Left lung (tissue), 10 donors: Measurements from ENCODE around the gene ARHGEF26. TPM values are rescaled to one million over a fixed set of nuclear protein-coding genes. Genes with fewer than 3 reads are reported as not detected.

Experiments
- ATAC-seq: fragments of 200-7000 bp; cut with Tn5 transposase; one replicate; pipeline ENCODE4 v1.9.1; 2020; ENCODE audit warnings: moderate library complexity
- DNase-seq, 4 donors: peaks; one replicate each; pipeline ENCODE4 v3.0.0-alpha.2; 2013 to 2020
- H3K27ac ChIP-seq, 2 donors: fragments of 200-600 bp; sonication (generic) in 1 of 2; one replicate each; pipeline versions ENCODE4 v1.5.0 to v1.8.0; 2020 to 2021
- H3K27me3 ChIP-seq, 2 donors: fragments of 200-600 bp; sonication (generic) in 1 of 2; one replicate each; pipeline versions ENCODE4 v1.5.0 to v1.8.0; 2020 to 2021
- H3K36me3 ChIP-seq, 2 donors: fragments of 200-600 bp; sonication (generic) in 1 of 2; one replicate each; pipeline versions ENCODE4 v1.5.0 to v1.8.0; 2020 to 2021
- H3K4me1 ChIP-seq, 2 donors: fragments of 200-600 bp; one replicate each; pipeline ENCODE4 v1.8.0; 2021
- H3K4me3 ChIP-seq, 2 donors: fragments of 200-600 bp; sonication (generic) in 1 of 2; one replicate each; pipeline versions ENCODE4 v1.5.0 to v1.8.0; 2020 to 2021; ENCODE audit warnings: mild to moderate bottlenecking in 1 of 2
- H3K9me3 ChIP-seq, 2 donors: fragments of 200-600 bp; sonication (generic) in 1 of 2; one replicate each; pipeline versions ENCODE4 v1.5.0 to v1.8.0; 2020 to 2021
- CTCF ChIP-seq, 2 donors: fragments of 200-600 bp; sonication (generic) in 1 of 2; IDR thresholded peaks; one replicate each; pipeline versions ENCODE4 v1.5.0 to v1.8.0; 2021; ENCODE audit warnings: antibody characterized with exemption in 2 of 2
- intact Hi-C, 2 donors: fragments of 100-400 bp; cut with DNase I; formaldehyde crosslinking; loops; one replicate each; pipeline versions ENCODE4 v1.11.2 to v1.14.2; 2022
- polyA plus RNA-seq, 6 donors: library from polyadenylated mRNA; unstranded; fragments of 120-200 nt; gene quantifications; one replicate each; pipeline ENCODE4 v1.2.1, GENCODE V29; 2013; ENCODE audit not compliant: insufficient read length in 6 of 6
- total RNA-seq, 2 donors: library from RNA; stranded (reverse); fragmentation: NEBNext Ultra II Directional; extraction: Animal tissue kit (Norgen Biotek cat#: 25700); gene quantifications; one replicate each; pipeline ENCODE4 v1.2.1, GENCODE V29; 2021
- donor health status: DM: no; HTN: yes; CAD: no.
- donor health status: DM: no; HTN: no; CAD: no.

The ARHGEF26 gene
- total and polyA plus RNA-seq, 8 donors: 25.2 to 58.8 (median 30.0) TPM

DNA sequence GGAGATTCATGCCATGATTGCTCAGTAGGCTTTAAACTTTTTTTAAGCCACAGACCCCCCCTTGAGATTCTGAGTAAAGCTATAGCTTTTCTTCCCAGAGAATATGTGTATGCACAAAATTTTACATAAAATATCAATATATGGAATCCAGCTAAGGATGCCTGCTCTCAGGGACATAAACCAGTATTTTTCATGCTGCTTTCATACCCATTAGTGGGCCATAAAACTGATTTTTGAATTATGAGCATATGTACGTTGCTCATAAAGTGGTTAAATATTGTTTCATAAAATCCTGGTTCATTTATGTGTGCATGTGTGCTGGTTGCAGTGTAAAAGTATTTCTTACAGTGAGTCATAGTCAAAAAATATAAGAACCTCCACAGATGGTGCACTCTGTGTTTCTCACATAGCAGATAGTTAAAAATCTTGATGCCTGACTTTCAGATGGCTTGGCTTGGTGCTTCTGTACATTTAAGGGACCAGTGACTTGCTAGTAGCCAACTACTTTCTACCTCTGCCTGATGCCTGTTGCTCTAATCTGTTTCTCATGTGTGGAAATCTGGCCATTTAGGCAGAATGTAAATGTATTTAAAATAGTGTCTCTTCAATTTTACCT, 71.9 kb downstream of the ARHGEF26 start:
- H3K27me3 ChIP-seq: no peaks in the 10 kb centered on the region
- ATAC-seq (no peak), DNase-seq (no peak)
- no peak for TF ChIP-seq CTCF (IDR thresholded peaks at IDR 0.05)
- H3K27ac ChIP-seq: no peak overlapping the region
- no peaks in the 10 kb centered on the region for H3K4me1 ChIP-seq
- intact Hi-C loops: no loop called here
- H3K36me3 ChIP-seq: peaks cover 0 to 17% of the 10 kb centered on the region in 2 donors
- H3K9me3 ChIP-seq: no peaks in the 10 kb centered on the region
- no peak overlapping the region for H3K4me3 ChIP-seq

- Histone ChIP-seq H3K27ac (no peak overlapping the region), H3K4me1 (no peaks in the 10 kb centered on the region), H3K27me3 (no peaks in the 10 kb centered on the region), H3K9me3 (no peaks in the 10 kb centered on the region), H3K4me3 (no peak overlapping the region), H3K36me3 (peaks cover 0 to 12% of the 10 kb centered on the region in 2 donors)
- no peak for DNase-seq
- ATAC-seq: no peak
- intact Hi-C loops: no loop called here
- no peak for TF ChIP-seq CTCF (IDR thresholded peaks at IDR 0.05)
Measured at GRCh38 chr3:154194877-154195276, 73.7 kb downstream of the ARHGEF26 start.

GRCh38 chr3:154195620-154196356, 74.6 kb downstream of the ARHGEF26 start:
- no peaks in the 10 kb centered on the region for H3K27me3 ChIP-seq
- intact Hi-C loops: no loop called here
- ATAC-seq: no peak
- H3K9me3 ChIP-seq: no peaks in the 10 kb centered on the region
- no peak overlapping the region for H3K27ac ChIP-seq
- TF ChIP-seq CTCF (IDR thresholded peaks at IDR 0.05): no peak
- no peaks in the 10 kb centered on the region for H3K4me1 ChIP-seq
- DNase-seq: no peak
- H3K36me3 ChIP-seq: peaks cover 0 to 12% of the 10 kb centered on the region in 2 donors
- H3K4me3 ChIP-seq: no peak overlapping the region

GRCh38 chr3:154197751-154198150, 76.6 kb downstream of the ARHGEF26 start:
- H3K27ac ChIP-seq: no peak overlapping the region
- TF ChIP-seq CTCF (IDR thresholded peaks at IDR 0.05): no peak
- H3K36me3 ChIP-seq: peaks cover 0 to 12% of the 10 kb centered on the region in 2 donors
- no peaks in the 10 kb centered on the region for H3K27me3 ChIP-seq
- no peaks in the 10 kb centered on the region for H3K4me1 ChIP-seq
- ATAC-seq (no peak), DNase-seq (no peak)
- no peak overlapping the region for H3K4me3 ChIP-seq
- intact Hi-C loops: no loop called here
- no peaks in the 10 kb centered on the region for H3K9me3 ChIP-seq

DNA sequence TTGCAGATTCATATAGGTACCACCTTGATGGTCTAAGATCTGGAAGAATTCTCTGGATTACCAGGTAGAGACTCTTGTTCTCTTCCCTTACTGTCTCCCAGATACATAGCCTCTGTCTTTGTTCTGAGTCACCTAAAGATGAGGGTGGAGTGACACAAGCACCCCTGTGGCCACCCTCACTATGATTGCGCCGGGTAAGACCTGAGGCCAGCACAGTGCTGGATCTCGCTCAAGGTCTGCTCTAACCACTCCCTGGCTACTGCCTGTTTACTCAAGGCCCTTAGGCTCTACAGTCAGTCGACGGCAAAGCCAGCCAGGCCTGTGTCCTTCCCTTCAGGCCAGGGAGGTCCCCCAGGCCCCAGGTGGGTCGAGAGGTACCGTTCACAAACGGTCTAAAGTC, 88.3 kb downstream of the ARHGEF26 start:
- ATAC-seq: no peak
- intact Hi-C loops: no loop called here
- no peak overlapping the region for H3K4me3 ChIP-seq
- peak in 1 of 4 donors; percentile 37 for DNase-seq
- H3K9me3 ChIP-seq: peaks cover 0 to 8% of the 10 kb centered on the region in 2 donors
- no peaks in the 10 kb centered on the region for H3K27me3 ChIP-seq
- peaks cover 0 to 4% of the 10 kb centered on the region in 2 donors for H3K36me3 ChIP-seq
- H3K4me1 ChIP-seq: no peaks in the 10 kb centered on the region
- no peak for TF ChIP-seq CTCF (IDR thresholded peaks at IDR 0.05)
- H3K27ac ChIP-seq: no peak overlapping the region
